Stimulated activated CD4-positive, alpha-beta T cell treated with anti-CD3 and anti-CD28 coated beads, TNF-alpha, amount 100 ng/mL, for 24 hours (primary cell): ENCODE data around the gene PBX3.
"Not testable (repeated sequence)": the region's sequence is repeated elsewhere in the genome, so short reads cannot be mapped to it uniquely, and the experiment has no call there.

Source experiments
- DNase-seq, 3 experiments: peaks; one replicate each; pipeline ENCODE4 v3.0.0-alpha.2; 2020; ENCODE audit warnings: low read depth in 3 of 3

PBX3 gene

DNA sequence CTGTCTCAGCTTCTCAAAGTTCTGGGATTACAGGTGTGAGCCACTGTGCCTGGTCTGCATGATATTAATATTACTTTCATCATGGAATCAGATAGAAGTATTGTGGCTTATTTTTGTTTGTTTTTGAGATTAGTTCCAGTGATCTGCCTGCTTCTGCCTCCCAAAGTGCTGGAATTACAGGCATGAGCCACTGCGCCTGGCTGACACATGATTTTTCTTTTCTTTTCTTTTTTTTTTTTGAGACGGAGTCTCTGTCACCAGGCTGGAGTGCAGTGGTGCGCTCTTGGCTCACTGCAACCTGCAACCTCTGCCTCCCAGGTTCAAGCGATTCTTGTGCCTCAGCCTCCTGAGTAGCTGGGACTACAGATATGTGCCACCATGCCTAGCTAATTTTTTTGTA lies 29.6 kb downstream of the PBX3 start:
- not testable (repeated sequence) for DNase-seq

DNA sequence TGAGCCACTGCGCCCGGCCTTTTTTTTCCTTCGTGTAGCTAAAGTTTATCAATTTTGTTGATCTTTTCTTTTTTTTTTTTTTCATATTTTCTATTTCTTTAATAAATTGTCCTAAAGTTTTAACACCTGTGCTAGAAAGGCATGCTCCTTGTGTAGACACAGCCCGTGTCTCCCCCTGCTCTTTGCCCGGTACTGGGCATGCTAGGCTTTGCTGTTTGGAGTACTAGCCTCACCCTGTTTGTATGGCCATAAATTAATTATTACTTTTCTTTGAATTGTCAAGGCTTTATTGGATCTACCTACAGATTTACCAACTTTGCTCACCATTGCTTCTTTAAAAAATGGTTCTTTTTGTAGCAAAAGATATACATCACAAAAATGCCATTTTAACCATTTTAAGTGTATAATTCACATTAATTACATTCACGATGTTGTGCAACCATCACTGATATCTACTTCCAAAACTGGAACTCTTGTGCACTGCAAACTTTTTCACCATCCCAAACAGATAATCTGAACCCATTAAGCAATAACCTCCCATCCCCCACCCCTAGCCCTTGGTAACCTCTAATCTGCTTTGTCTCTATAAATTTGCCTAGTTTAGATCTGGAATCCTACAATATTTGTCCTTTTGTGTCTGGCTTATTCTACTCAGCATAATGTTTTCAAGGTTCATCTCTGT lies 31.5 kb downstream of the PBX3 start:
- not testable (repeated sequence) for DNase-seq

DNA sequence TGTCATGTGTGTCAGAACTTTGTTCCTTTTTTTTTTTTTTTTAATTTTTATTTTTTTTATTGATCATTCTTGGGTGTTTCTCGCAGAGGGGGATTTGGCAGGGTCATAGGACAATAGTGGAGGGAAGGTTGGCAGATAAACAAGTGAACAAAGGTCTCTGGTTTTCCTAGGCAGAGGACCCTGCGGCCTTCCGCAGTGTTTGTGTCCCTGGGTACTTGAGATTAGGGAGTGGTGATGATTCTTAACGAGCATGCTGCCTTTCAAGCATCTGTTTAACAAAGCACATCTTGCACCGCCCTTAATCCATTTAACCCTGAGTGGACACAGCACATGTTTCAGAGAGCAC lies 32.0 kb downstream of the PBX3 start:
- not testable (repeated sequence) for DNase-seq

DNA sequence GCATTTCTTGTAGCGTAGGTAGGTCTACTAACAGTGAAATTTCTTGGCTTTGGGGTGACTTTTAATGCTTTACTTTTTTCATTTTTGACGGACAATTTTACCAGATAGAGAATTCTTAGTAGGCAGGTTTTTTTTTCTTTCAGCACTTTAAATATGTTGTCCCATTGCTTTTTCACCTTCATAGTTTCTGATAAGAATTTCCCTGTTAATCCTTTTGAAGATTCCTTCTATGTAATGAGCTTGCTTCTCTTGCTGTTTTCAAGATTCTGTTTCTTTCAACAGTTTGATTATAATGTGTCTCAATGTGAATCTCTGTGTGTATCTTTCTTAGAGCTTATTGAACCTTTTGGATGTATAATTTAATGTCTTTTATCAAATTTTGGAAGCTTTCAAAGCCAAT lies 35.5 kb downstream of the PBX3 start:
- DNase-seq: no peak

DNA sequence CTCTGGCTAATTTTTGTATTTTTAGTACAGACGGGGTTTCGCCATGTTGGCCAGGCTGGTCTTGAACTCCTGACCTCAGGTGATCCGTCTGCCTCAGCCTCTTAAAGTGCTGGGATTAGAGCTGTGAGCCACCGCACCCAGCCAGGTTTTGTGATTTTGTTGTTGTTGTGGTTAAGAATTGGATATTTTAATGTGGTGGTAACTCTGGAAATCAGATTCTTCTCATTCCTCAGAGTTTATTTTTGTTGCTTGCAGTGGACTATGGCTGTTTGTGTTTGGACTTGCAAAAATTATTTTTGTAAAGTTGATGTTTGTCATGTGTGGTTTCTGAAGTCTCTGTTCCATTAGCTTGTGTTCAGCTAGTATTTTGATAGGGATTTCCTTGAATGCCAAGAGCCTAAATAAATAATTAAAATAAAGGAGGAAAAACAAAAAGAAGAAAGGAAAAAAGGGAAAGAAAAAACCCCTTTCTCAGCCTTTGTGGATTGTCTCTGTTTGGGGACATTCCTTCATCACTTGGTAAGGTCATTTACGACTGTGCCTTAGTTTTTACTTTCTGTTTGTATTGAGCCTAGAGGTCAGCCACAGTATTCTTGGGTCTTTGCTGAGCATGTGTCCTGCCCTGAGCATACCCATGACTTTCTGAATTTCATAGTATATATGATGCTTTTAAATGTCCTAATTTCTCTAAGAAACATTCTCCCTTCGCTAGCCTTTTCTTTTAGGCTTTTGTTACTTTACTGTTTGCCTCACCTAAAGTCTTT lies 37.3 kb downstream of the PBX3 start:
- DNase-seq: no peak

DNA sequence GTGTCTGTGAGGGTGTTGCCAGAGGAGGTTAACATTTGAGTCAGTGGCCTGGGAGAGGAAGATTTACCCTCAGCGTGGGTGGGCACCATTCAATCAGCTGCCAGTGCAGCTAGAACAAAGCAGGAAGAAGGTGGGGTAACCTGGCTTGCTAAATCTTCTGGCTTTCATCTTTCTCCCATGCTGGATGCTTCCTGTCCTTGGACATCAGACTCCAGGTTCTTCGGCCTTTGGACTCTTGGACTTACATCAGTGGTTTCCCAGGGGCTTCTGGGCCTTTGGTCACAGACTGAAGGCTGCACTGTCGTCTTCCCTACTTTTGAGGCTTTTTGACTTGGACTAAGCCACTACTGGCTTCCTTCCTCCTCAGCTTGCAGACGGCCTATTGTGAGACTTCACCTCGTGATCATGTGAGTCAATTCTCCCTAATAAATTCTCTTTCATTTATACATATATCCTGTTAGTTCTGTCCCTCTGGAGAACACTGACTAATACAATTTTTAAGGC lies 38.1 kb downstream of the PBX3 start:
- DNase-seq: peak in 1 of 3 experiments; percentile 4

DNA sequence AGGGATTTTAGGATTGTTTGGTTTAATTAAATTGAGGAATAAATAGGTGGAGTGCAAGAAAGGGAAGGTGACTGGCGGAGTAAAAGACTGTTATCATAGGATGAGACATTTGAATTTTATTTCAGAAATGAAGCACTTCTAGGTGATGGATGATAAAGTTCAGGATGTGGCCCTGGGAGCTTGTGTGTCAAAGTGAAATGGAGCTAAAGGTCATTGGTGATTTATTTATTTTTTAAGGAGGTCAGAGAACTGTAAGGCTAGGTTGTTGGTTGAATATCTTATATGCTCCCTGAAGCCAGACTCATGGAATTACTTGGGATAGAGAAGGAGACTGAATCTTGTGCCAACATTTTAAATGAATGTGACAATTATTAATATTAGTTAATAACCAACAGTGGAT lies 40.5 kb downstream of the PBX3 start:
- no peak for DNase-seq

DNA sequence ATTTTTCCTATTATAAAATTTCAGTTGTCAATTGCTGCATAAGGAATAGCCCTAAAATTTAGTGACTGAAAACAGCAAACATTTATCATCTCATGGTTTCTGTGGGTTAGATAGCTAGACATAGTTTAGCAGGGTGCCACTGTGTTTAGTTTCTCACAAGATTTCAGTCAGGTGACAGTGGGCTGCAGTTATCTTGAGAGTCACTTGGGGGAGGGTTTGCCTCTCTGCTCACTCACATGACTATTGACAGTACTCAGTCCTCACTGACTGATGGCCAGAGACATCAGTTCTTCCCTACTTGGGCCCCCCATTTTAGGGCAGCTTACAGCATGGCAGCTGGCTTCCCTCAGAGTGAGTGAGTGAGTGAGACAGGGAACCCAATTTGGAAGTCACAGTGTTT lies 42.0 kb downstream of the PBX3 start:
- DNase-seq: no peak

DNA sequence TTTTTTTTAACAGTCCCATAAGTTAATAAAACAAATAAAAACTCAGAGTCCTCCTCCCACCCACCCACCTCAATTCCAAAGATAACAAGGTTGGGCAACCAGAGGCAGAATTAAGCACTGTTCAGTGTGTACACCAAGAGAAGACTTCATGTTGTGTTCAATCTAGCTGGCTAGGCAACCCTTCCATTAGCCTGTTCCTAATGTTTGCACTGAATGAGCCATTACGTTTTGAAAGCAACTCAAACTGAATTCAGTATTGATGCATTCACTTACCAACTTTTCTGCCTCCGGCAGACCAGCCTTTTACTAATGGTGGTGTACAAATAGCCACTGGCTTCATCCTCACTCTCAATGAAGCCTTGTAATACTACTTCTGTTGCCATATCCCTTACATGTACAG lies 47.5 kb downstream of the PBX3 start:
- DNase-seq: no peak

DNA sequence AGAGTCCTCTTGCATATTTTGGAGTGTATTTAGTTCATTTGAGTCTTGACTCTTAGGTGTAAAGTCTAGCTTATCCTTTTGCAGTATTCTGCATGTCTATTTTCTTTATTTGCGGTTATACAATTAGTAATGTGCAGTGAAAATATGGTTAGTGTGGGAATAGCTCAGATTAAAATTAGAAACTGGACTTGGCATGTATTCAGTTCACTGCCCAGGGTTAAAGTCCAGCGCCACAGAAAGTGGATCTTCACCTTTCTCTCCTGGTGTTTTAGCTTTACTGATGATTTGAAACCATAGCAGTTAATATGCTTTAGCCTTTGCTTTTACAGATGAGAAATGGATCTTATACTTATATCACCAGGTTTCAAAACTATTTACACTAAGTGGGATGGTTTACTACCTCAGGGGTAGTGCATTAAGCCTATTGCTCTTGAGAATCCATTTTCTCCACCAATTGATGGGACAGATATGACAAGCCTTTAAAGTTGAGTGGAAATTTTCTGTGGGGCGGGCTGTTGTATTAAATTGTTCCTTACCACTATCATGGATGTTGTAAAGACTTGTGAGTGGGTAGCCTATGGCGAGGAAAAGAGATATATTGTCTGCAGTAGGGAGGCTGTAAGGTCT lies 48.9 kb downstream of the PBX3 start:
- DNase-seq: no peak

DNA sequence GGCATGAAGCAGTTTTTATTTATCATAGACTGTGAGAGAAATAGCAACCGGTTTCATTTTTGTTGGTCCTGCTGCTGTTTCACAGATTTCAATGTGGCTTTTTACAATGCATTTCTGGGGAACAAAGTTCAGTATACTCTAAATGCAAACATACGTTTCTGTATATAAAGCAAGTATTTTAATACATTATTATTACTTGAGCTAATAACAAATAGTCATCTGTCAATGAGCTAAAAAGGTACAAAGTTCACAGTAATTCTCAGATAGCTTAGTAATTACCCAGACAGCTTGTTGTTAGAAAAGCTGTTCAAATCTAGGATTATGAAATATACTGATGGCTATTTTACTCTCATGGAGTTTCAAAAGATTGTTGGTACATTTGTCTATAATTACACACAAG lies 50.8 kb downstream of the PBX3 start:
- DNase-seq: no peak

DNA sequence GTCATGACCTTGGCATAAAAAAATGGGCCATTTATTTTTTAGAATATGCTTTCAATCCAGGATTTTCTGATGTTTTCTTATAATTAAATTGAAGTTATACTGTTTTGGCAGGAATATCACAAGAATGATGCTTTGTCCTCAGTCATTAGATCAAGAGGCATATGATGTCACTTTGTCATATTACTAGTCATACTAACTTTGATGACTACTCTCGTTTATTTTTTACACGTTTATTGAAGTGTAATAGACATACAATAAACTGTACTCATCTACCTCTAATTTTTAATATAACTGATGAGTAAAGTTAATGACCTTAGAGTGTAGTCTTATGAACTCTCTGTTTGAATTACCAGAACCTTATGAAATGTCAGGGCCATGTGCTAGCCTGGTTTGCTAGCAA lies 56.4 kb downstream of the PBX3 start:
- DNase-seq: no peak

DNA sequence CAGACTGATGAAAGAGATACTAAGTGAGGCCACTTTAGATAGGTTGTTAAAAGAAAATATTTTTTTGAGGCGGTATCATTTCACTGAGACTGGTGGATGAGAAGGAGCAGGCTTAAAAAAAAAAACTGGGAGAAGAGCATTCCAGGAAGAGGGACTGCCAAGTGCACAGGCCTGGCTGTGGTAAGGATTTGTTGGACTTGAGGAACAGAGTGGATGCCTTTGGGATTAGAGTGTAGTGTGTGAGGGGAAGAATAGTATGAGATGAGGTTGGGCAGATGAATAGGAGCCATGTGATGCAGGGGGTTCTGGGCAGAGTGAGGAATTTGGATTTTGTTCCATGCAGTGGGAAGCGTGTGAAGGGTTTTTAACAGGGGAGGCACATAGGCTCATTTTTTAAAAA lies 57.9 kb downstream of the PBX3 start:
- DNase-seq: no peak

DNA sequence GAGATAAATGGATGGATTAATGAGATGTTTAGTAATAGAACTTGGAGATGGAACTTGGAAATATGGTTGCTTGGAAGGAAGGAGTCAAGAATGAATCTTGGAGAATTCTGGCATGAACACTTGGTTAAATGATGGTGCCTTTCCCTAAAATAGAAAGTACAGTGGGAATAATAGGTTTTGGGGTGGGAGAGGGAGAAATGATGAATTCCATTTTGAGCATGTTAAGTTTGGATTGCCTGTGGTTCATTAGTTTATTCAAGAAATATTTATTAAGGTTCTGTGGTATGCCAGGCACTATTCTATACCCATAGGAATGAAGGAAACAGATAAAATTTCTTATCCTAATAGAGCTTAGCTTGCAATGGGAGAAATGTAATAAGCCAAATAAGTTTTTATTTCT lies 58.4 kb downstream of the PBX3 start:
- DNase-seq: no peak

DNA sequence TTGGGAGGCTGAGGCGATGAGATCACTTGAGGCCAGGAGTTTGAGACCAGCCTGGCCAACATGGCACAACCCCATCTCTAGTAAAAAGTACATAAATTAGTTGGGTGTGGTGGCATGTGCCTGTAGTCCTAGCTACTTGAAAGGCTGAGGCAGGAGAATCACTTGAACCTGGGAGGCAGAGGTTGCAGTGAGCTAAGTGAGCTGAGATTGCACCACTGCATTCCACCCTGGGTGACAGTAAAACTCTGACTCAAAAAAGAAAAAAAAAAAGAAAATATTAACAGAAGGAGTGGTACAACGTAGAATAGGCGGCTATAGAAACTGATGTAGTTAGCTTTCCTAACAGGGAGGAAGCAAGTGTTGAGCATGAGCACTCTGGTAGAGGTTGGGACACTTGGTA lies 59.9 kb downstream of the PBX3 start:
- no peak for DNase-seq

DNA sequence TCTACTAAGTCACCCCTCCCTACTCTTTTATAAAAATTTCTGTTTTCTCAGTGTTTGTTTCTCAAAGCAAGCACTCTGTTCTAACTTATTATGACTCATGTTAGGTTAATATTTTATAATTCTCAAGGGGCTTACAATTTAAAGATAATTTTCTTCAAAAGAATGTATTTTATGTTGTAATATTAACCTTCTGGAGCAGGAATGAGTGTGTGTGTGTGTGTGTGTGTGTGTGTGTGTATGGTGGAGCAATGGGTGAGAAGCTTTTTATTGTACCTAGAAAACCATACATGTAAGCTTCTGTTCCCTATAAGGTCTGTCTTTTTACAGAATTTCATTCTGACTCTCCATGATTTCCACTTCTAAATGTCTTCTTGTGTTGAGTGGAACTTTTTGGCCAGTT lies 63.0 kb downstream of the PBX3 start:
- no peak for DNase-seq

DNA sequence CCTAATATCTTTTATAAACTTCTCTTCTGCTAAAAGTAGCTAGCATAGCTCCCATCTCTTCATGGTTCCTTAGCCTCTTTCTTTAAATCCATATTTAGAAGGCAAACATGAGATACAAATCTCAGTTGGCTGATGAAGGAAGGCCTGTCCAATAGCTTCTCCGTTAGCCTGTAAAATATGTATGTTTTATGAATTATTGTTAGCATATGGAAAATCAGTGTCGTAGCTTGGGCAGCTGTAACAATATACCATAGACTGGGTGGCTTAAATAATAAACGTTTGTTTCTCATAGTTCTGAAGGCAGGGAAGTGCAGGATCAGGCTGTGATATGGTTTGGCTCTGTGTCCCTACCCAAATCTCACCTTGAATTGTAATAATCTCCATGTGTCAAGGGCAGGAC lies 63.8 kb downstream of the PBX3 start:
- no peak for DNase-seq

DNA sequence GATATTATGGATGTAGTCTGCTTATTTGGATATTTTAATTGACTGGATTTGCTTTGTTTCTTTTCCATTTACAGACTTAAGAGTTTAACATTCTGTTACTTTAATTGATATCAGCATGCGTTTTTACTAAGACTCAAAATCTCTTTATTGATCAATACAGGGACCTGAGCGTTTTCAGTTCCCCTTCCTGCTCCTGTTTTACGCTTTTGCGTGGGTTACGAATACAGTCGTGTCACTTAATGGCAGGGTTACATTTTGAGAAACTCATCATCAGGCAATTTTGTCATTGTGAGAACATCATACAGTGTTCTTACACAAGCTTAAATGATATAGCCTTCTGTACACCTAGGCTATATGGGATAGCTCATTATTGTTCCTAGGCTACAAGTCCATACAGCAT lies 65.2 kb downstream of the PBX3 start:
- DNase-seq: no peak

DNA sequence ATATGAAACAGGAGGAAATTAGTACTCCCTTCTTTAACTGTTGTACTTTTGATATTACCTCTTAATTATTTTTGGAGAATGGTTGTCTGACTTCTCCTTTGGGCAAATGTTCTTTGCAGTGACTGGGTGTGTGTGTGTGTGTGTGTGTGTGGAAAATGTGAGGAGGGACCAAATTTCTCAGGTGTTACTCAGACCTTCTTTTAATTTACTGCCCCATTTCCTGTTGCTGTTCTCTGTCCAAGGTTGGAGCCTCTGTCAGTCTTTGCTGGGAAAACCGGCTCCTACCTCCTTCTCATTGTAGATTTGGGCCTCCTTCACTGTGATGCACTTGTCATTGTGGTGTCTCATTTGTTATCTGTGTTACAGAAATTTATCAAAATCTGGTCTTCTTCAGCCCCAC lies 68.4 kb downstream of the PBX3 start:
- DNase-seq: peak in 1 of 3 experiments; percentile 24

DNA sequence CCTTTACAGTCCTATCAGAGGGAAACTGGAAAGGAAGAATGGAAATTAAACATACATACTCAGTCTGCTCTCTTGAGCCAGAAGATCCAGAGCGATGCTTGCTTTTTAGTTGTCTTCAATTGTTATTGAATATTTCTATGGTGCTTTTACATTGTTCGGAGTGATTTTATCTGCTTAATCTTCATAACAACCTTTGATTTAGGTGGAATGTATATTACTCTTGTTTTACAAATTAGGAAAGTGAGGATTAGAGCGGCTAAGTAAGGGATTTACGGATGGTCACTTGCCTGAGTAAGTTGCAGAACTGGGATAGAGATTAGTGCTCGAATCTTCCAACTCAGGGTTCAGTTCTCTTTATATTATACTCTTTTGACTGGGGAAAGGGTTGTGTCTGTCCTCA lies 69.1 kb downstream of the PBX3 start:
- DNase-seq: no peak

DNA sequence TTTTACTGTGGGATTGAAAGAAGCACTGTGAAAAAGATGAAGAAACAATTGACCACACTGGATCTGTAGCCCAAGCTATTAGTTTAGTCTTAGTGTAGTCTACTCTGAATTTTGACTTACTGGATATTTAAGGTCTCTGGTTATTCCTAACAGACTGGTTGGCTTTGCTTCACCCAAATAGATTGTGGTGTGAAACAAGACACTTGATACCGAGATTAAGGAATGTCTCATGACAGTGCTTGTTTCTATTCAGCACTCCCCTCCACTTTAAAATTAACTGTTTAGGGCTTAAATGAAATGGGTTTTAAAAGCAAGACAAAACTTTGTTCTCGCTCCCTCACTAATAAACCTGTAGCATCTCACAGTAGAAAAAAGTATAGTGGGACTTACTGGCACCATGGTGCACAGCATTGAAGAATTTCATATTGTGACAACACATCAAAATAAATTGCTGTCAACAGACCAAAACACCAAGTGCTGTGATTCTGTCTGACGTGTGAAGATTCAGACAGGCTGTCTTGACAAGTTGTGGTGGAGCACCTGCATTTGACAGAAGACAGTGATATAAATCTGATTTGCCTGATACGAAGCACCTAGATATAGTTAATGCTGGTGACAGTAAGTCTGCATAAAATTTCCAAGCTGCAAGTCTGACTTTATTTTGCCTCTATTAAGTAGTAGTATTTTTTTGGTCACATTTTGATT lies 73.1 kb downstream of the PBX3 start:
- DNase-seq: no peak

DNA sequence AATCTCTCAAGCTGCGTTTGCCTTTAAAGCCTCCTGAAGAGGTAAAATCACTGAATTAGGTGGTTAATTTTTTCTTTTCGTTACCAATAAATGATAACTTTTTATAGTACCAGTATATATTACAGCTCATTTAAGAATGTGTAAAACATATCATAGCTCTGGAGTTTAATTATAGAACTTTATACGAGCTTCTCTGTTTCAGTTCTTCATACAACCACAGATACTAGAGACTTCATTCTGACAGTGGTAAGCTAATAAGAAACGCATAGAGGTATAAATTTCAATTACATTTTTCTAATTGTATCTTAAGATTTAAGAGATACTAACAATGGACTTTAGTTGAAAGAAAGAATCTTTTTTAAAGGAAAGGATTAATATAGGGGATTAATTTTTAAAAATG lies 73.9 kb downstream of the PBX3 start:
- DNase-seq: no peak
